Measurements from ENCODE around the gene POU2AF3.

Gene POU2AF3

GRCh38 chr11:111298413-111299100 lies at the start of gene POU2AF3:
Gene POU2AF3, plus strand, starts transcription at chr11:111298546. Its CDS starts 36 bp downstream, at chr11:111298582.
- peak within 1 kb of the TSS; percentile 52 for H3K4me3 ChIP-seq (ENCODE audit: low read depth, low read length)

GRCh38 chr11:111250936-111251335 lies 47.4 kb upstream of the POU2AF3 start:
- DNase-seq, result no peak
- no peak for TF ChIP-seq CTCF (IDR thresholded peaks at IDR 0.05; ENCODE audit: low read depth, low read length)
- no peak overlapping the region for H3K27ac ChIP-seq
- no peaks in the 10 kb centered on the region for H3K27me3 ChIP-seq (ENCODE audit: insufficient read depth, low read depth, severe bottlenecking)
- no peaks in the 10 kb centered on the region for H3K36me3 ChIP-seq
- no peaks in the 10 kb centered on the region for H3K9me3 ChIP-seq (ENCODE audit: severe bottlenecking)
- no peak overlapping the region for H3K4me3 ChIP-seq (ENCODE audit: low read depth, low read length)

More at GRCh38 chr11:111298413-111299100, at the start of gene POU2AF3:
- no peak for DNase-seq
- Histone ChIP-seq H3K27me3 (ENCODE audit: insufficient read depth, low read depth, severe bottlenecking) (no peaks in the 10 kb centered on the region), H3K27ac (peak within 1 kb of the TSS; percentile 27; the same call in 1 of the 2 replicates), H3K36me3 (no peaks in the 10 kb centered on the region), H3K9me3 (ENCODE audit: severe bottlenecking) (no peaks in the 10 kb centered on the region)
- TF ChIP-seq CTCF (IDR thresholded peaks at IDR 0.05; ENCODE audit: low read depth, low read length), result no peak

GRCh38 chr11:111253131-111253530 lies 45.2 kb upstream of the POU2AF3 start:
- no peaks in the 10 kb centered on the region for H3K36me3 ChIP-seq
- no peak overlapping the region for H3K4me3 ChIP-seq (ENCODE audit: low read depth, low read length)
- no peak for TF ChIP-seq CTCF (IDR thresholded peaks at IDR 0.05; ENCODE audit: low read depth, low read length)
- no peak overlapping the region for H3K27ac ChIP-seq
- DNase-seq, result no peak
- no peaks in the 10 kb centered on the region for H3K9me3 ChIP-seq (ENCODE audit: severe bottlenecking)
- no peaks in the 10 kb centered on the region for H3K27me3 ChIP-seq (ENCODE audit: insufficient read depth, low read depth, severe bottlenecking)

GRCh38 chr11:111253630-111254029 lies 44.7 kb upstream of the POU2AF3 start:
- no peaks in the 10 kb centered on the region for H3K27me3 ChIP-seq (ENCODE audit: insufficient read depth, low read depth, severe bottlenecking)
- no peaks in the 10 kb centered on the region for H3K36me3 ChIP-seq
- no peak overlapping the region for H3K27ac ChIP-seq
- H3K4me3 ChIP-seq (ENCODE audit: low read depth, low read length), result no peak overlapping the region
- H3K9me3 ChIP-seq (ENCODE audit: severe bottlenecking), result no peaks in the 10 kb centered on the region
- DNase-seq, result no peak
- TF ChIP-seq CTCF (IDR thresholded peaks at IDR 0.05; ENCODE audit: low read depth, low read length), result no peak

GRCh38 chr11:111258046-111258445 lies 40.3 kb upstream of the POU2AF3 start:
- DNase-seq, result no peak
- TF ChIP-seq CTCF (IDR thresholded peaks at IDR 0.05; ENCODE audit: low read depth, low read length), result no peak
- Histone ChIP-seq H3K27me3 (ENCODE audit: insufficient read depth, low read depth, severe bottlenecking) (no peaks in the 10 kb centered on the region), H3K4me3 (ENCODE audit: low read depth, low read length) (no peak overlapping the region), H3K27ac (no peak overlapping the region), H3K36me3 (no peaks in the 10 kb centered on the region), H3K9me3 (ENCODE audit: severe bottlenecking) (no peaks in the 10 kb centered on the region)

GRCh38 chr11:111259896-111260295 lies 38.5 kb upstream of the POU2AF3 start:
- no peak for DNase-seq
- TF ChIP-seq CTCF (IDR thresholded peaks at IDR 0.05; ENCODE audit: low read depth, low read length), result no peak
- no peak overlapping the region for H3K4me3 ChIP-seq (ENCODE audit: low read depth, low read length)
- no peaks in the 10 kb centered on the region for H3K27me3 ChIP-seq (ENCODE audit: insufficient read depth, low read depth, severe bottlenecking)
- H3K27ac ChIP-seq, result no peak overlapping the region
- no peaks in the 10 kb centered on the region for H3K36me3 ChIP-seq
- H3K9me3 ChIP-seq (ENCODE audit: severe bottlenecking), result no peaks in the 10 kb centered on the region

Measured in WERI-Rb-1 (cell line).